Small intestine (tissue), 7 donors: Measurements from ENCODE around the gene MEN1. TPM values are rescaled to one million over a fixed set of nuclear protein-coding genes. Genes with fewer than 3 reads are reported as not detected.
"Not testable (repeated sequence)": the region's sequence is repeated elsewhere in the genome, so short reads cannot be mapped to it uniquely, and the experiment has no call there.

Experiments used
- DNase-seq, 2 donors: peaks; one replicate each; pipeline versions ENCODE4 v3.0.0 to v3.0.0-alpha.2; 2013
- FAIRE-seq: peaks from 2 replicates; lab custom pipeline; 2012; peaks lifted over from hg19 to GRCh38; lab: Jason Lieb, UNC
- H3K27ac ChIP-seq, 3 donors: one replicate each; pipeline ENCODE4 v1.5.1; 2013; ENCODE audit warnings: low read length in 2 of 3, mild to moderate bottlenecking in 2 of 3, control low read depth in 1 of 3, inconsistent platforms in 1 of 3, low read depth in 1 of 3, moderate library complexity in 1 of 3
- H3K27me3 ChIP-seq, 3 donors: one replicate each; pipeline ENCODE4 v1.6.1; 2013; ENCODE audit warnings: low read length in 3 of 3, inconsistent platforms in 1 of 3; ENCODE audit not compliant: control insufficient read depth in 3 of 3, insufficient read depth in 3 of 3
- H3K36me3 ChIP-seq, 3 donors: one replicate each; pipeline ENCODE4 v1.6.1; 2013; ENCODE audit warnings: low read length in 3 of 3, inconsistent platforms in 1 of 3, low read depth in 1 of 3, mild to moderate bottlenecking in 1 of 3, moderate library complexity in 1 of 3; ENCODE audit not compliant: control insufficient read depth in 3 of 3, insufficient read depth in 2 of 3
- H3K4me1 ChIP-seq, 3 donors: one replicate each; pipeline ENCODE4 v1.6.1; 2013; ENCODE audit warnings: low read length in 2 of 3, inconsistent platforms in 1 of 3, low read depth in 1 of 3, mild to moderate bottlenecking in 1 of 3, moderate library complexity in 1 of 3; ENCODE audit not compliant: control insufficient read depth in 3 of 3, insufficient read depth in 2 of 3
- H3K4me3 ChIP-seq, 3 donors: one replicate each; pipeline ENCODE4 v1.5.1; 2013; ENCODE audit warnings: low read length in 3 of 3, control low read depth in 1 of 3, inconsistent platforms in 1 of 3, low read depth in 1 of 3, mild to moderate bottlenecking in 1 of 3, moderate library complexity in 1 of 3
- H3K9me3 ChIP-seq, 2 donors: one replicate each; pipeline ENCODE4 v1.6.1; 2013; ENCODE audit warnings: low read depth in 1 of 2, low read length in 1 of 2; ENCODE audit not compliant: control insufficient read depth in 2 of 2, insufficient read depth in 1 of 2
- WGBS, 3 donors: extraction: QIAGEN DNeasy Blood & Tissue Kit; methylation state at CpG; one replicate each; pipeline ENCODE4 v1.1.7; 2013; 5-methylcytosine and 5-hydroxymethylcytosine counted together
- polyA plus RNA-seq, 4 donors: library from polyadenylated mRNA; stranded (reverse) in 3 of 4; unstranded in 1 of 4; fragments of 200-250 nt in 3 of 4; fragments of 120-200 nt in 1 of 4; gene quantifications; one replicate each; pipeline versions ENCODE4 v1.2.1 to v1.2.3, GENCODE V29; 2013
- donor health status: healthy with polysubstance abuse.
- donor health status: control.
- donor health status: control.
- donor health status: Bipolar disorder and iron deficiency.
- donor health status: healthy.

MEN1 gene
- polyA plus RNA-seq, 4 donors, result 17.6 to 28.3 (median 25.2) TPM

DNA sequence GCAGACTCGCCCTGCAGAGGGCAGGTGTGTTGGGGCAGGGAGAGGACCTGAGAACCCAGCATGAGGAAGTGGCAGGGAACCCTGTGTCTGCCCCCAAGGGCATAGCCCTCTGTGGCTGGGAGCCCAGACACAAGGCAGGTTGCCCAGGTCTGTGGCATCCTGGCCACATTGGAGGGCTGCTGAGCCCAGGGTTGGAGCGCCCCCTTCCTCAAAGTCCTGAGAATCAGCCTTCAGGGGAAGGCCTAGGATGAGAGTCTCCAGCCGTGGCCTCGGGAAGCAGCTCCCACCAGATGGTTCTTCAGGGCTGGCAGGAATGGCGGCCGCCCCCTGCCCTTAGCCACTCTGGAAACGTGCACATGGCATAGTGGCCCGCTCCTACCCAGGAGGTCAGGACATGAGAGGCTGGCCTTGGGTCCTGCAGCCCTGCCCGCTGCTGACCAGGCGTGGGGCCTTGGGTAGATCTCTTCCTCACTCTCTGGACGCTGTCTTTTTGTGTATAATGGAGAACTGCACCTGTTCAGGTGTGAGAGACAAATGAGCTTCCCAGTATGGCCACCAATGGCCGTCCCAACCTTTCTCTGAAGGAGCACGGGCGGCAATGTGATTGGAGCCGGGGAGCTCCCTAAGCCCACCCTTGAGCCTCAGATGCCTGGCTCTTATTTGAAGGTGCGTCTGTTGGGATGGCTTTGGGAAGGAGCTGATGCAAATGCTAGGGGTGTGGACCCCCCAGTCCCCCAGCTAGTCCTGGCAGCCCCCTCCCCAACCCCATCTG lies 38.7 kb upstream of the MEN1 start:
- H3K4me3 ChIP-seq, result no peak overlapping the region
- peaks cover 0 to 43% (median 7%) of the 10 kb centered on the region in 3 donors for H3K36me3 ChIP-seq
- peak; percentile 83 to 94 for DNase-seq
- H3K27me3 ChIP-seq, result no peaks in the 10 kb centered on the region
- H3K4me1 ChIP-seq, result peaks cover 3 to 60% (median 10%) of the 10 kb centered on the region in 3 donors
- WGBS, 3 donors, result 58 to 73% (median 71%) methylated on average over 16 of the region's 16 CpGs
- no peak for FAIRE-seq
- peak overlapping the region; percentile 49 to 82 (median 79) for H3K27ac ChIP-seq
- no peaks in the 10 kb centered on the region for H3K9me3 ChIP-seq

DNA sequence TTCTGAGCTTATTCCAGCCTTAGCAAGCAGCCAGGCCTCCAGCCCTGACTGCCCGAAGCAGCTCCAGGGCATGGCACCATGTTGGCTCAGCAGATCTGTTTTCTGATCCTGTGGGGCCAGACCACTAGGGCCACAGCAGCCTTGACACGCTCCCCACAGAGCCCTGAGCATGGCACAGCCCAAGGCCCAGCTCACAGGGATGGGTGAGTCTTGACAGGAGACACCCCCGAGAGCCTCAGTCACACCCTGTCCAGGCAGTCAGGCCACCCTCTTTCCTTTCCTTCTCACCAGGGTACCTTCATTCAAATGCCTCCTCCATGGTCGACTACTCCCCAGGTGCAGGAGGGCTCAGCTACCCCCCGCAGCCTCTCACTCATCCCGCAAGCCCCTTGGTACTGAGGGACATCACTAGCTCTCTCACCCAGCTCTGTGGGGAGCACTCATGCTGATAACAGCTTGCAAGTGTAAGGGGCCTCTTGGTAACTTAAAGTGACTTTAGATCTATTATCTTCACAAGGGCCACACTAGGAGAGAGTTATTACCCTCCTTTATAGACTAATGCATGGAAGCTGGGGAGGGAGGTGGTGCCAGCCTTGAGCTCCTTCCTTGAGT lies 38.0 kb upstream of the MEN1 start:
- no peak for FAIRE-seq
- Histone ChIP-seq H3K4me1 (peaks cover 3 to 63% (median 8%) of the 10 kb centered on the region in 3 donors), H3K27ac (peak overlapping the region; percentile 49 to 82 (median 79))

DNA sequence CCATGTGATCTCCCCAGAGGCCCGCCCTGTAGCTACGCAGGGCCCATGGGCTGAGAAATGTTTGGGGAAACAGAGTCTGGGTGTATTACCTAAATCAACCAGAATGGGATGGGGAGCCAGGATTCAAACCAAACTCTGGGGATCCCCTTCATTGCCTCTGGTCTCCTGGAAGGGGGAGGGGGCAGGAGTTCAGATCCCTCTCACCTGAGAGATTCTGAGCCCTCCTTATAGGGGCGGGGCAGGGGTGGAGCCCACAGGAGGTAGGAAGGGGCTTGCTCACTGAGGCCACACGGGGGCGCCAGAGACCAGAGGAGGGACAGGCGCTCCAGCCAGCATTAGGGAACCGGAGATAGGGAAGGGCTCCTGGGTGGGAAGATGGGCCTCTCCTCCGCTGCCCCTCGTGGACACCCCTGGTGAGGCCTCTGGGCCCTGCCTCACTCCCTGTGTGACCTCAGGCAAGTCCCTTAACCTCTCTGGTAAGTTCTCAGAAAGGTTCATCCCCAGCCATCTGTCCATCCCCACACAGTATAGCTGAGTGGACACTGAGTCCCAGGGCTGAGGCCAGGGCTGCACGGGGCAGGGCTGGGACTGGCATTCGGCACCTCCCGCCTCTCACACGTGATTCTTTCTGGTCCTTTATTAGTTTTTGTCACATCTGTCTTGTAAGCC lies 36.8 kb upstream of the MEN1 start:
- WGBS, 3 donors, result 17 to 23% (median 20%) methylated on average over 11 to 13 of the region's 13 CpGs
- DNase-seq (peak; percentile 96 to 97), FAIRE-seq (no peak)
- Histone ChIP-seq H3K27ac (peak overlapping the region; percentile 13 to 58 (median 13)), H3K4me3 (no peak overlapping the region), H3K4me1 (peaks cover 3 to 63% (median 8%) of the 10 kb centered on the region in 3 donors), H3K36me3 (peaks cover 0 to 24% (median 0%) of the 10 kb centered on the region in 3 donors), H3K9me3 (no peaks in the 10 kb centered on the region), H3K27me3 (no peaks in the 10 kb centered on the region)

More for the DNA sequence above, 38.0 kb upstream of the MEN1 start:
- Histone ChIP-seq H3K4me3 (no peak overlapping the region), H3K27me3 (no peaks in the 10 kb centered on the region), H3K36me3 (peaks cover 0 to 36% (median 2%) of the 10 kb centered on the region in 3 donors), H3K9me3 (no peaks in the 10 kb centered on the region)
- DNase-seq, result no peak
- 44 to 59% (median 53%) methylated on average over 6 of the region's 6 CpGs for WGBS, 3 donors

DNA sequence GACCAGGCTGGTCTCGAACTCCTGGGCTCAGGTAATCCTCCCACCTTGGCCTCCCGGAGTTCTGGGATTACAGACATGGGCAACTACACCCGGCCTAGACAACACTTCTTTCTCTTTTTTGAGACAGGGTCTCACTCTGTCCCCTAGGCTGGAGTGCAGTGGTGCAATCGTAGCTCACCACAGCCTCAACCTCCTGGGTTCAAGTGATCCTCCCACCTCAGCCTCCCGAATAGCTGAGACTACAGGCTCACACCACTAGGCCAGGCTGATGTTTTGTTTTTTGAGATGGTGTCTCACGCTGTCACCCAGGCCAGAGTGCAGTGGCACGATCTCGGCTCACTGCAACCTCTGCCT lies 35.4 kb upstream of the MEN1 start:
- DNase-seq, result not testable (repeated sequence)
- H3K4me1 ChIP-seq, result peaks cover 3 to 64% (median 8%) of the 10 kb centered on the region in 3 donors

DNA sequence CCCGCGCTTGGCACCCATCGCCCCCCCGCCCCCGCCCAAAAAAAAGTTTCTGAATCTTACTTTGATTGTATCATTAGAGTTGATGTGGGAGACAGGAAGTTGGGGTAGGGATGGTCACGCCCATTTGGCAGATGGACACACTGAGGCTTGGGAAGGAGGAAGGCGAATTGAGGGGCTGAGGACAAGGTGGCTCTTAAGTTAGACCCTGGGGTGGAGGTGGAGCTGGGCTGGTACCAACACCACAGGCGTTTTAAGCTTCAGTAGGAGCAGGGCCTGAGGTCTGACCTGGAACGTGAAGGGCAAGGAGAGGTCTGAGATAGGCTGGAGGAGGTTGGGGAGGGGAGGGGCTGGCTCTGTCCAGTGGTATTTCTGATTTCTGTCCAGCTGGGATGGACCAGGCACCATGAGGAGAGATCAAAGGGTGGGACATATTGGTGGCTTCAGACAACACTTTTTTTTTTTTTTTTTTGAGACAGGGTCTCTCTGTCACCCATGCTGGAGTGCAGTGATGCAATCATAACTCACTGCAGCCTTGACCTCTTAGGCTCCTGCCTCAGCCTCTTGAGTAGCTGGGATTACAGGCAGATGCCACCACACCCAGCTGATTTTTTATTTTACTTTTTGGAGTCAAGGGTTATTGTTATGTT lies 34.9 kb upstream of the MEN1 start:
- WGBS, 3 donors, result 19 to 25% (median 20%) methylated on average over 9 of the region's 9 CpGs
- peak overlapping the region; percentile 77 to 89 (median 82) for H3K27ac ChIP-seq
- DNase-seq, result no peak
- no peak for FAIRE-seq
- no peaks in the 10 kb centered on the region for H3K9me3 ChIP-seq
- no peaks in the 10 kb centered on the region for H3K27me3 ChIP-seq
- peaks cover 0 to 27% (median 2%) of the 10 kb centered on the region in 3 donors for H3K36me3 ChIP-seq
- peak overlapping the region; percentile 50 to 87 (median 65) for H3K4me3 ChIP-seq
- peaks cover 3 to 64% (median 8%) of the 10 kb centered on the region in 3 donors for H3K4me1 ChIP-seq

More for the DNA sequence above, 35.4 kb upstream of the MEN1 start:
- not testable (repeated sequence) for H3K27ac ChIP-seq, H3K27me3 ChIP-seq, H3K9me3 ChIP-seq, H3K4me3 ChIP-seq, FAIRE-seq
- H3K36me3 ChIP-seq, result peaks cover 0 to 22% (median 0%) of the 10 kb centered on the region in 3 donors
- WGBS, 3 donors, result 80 to 86% (median 84%) methylated on average over 8 of the region's 8 CpGs

DNA sequence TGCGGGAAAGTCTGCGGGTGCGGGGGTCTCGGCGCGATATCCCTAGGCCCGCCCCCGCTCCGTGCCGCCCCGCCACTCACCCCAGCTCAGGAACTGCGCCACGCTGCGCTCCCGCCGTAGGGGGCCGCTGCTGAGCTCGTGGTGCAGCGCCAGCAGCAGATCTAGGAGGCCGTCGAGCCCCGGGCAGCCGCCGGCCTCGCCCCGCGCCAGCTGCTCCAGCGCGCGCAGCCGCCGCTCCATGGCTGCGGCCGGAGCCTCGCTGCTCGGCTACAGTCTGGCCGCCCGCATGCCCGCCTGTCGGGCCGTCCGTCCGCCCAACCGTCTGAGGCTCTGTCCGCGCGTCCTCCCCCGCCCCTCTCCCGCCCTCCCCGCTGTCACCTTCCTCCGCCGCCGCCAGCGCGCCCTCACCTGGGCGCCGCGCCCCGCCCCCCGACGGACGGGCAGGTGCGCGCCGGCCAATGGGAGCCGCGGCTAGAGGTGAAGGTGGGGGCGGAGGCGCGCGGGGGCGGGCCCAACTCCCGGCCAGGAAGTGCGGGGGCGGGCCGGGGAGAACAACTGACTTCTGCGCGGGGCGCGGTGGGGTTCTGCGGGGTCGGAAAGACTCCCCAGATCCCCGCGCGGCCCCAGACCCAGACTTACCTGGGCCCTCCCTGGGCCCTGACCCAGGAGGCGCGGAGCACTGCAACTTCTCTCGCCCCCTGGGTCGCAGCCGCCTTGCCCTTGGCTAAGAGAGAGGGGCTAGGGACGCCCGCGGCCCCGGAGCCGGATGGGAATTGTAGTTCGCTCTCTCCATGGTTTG lies 34.2 kb upstream of the MEN1 start, which contains the start of gene CDC42BPG:
Gene CDC42BPG (minus strand): TSS at position 324 of the 799 bp plus-strand sequence. CDS start 84 bp downstream, at position 240.
- WGBS, 3 donors, result 1% methylated on average over 25 to 96 of the region's 96 CpGs
- peak within 1 kb of the TSS; percentile 50 to 87 (median 65) for H3K4me3 ChIP-seq
- no peaks in the 10 kb centered on the region for H3K9me3 ChIP-seq
- peaks cover 2 to 27% (median 2%) of the 10 kb centered on the region in 3 donors for H3K36me3 ChIP-seq
- peak within 1 kb of the TSS; percentile 82 to 89 (median 86) for H3K27ac ChIP-seq
- H3K4me1 ChIP-seq, result peaks cover 3 to 57% (median 8%) of the 10 kb centered on the region in 3 donors
- no peak for FAIRE-seq
- H3K27me3 ChIP-seq, result no peaks in the 10 kb centered on the region
- DNase-seq, result peak; percentile 91 to 96

DNA sequence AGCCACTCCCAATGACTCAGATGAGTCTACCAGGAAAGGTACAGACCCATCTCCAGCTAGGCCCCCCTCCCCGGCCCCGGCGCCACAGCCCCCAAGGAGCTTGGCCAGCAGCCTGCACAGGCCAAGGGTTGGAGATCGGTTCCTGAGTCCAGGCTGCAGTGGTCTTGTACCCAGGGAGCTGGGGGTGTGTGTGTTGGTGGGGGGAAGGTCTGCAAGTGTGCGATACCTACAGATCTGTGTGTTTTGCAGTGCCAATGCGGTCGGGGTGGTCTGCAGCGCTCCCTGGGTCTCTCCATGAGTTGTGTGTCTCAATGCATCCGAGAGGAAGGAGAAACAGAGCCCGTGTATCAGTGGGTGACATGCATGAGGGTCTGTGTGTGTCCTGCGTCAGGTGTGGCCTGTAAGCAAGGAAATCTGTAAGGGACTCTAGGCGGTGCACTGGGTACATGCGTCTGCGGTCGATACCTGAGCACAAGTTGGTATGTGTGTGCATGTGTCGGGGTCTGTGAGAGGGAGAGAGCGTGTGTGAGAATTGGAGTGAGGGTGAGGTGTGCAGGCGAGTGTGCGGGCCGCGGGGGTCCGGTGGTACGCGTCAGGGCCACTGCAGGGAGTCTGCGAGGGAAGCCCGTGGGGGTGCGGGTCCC lies 33.5 kb upstream of the MEN1 start:
- Histone ChIP-seq H3K4me1 (peaks cover 3 to 50% (median 3%) of the 10 kb centered on the region in 3 donors), H3K27ac (peak overlapping the region; percentile 63 to 86 (median 74)), H3K27me3 (no peaks in the 10 kb centered on the region), H3K9me3 (no peaks in the 10 kb centered on the region), H3K4me3 (peak overlapping the region; percentile 3 to 65 (median 62)), H3K36me3 (peaks cover 2 to 34% (median 4%) of the 10 kb centered on the region in 3 donors)
- DNase-seq (peak in 1 of 2 donors; percentile 45), FAIRE-seq (no peak)
- 8 to 39% (median 30%) methylated on average over 19 to 27 of the region's 27 CpGs for WGBS, 3 donors
